AG04450 (cell line): ENCODE results near the gene TGM1. TPM values are rescaled to one million over a fixed set of nuclear protein-coding genes. Genes with fewer than 3 reads are reported as not detected.
A peak's percentile ranks its signal among the peaks of the same experiment; 100 is the strongest.

ENCODE experiments used
- CTCF ChIA-PET: fragments of 300-600, 350-600 bp; formaldehyde crosslinking; extraction: SDS; loops from one replicate; lab custom pipeline; 2022; ENCODE audit warnings: antibody characterized with exemption, inconsistent platforms; lab: Charles Lee
- POLR2A ChIA-PET: fragments of 350-600 bp; formaldehyde crosslinking; extraction: SDS; loops from one replicate; lab custom pipeline; 2021; ENCODE audit warnings: antibody characterized with exemption, inconsistent platforms; lab: Yijun Ruan, JAX
- DNase-seq: peaks from one replicate; pipeline ENCODE4 v3.0.0-alpha.2; 2011; ENCODE audit warnings: low read depth, low spot score
- H3K27ac ChIP-seq: one replicate; pipeline ENCODE4 v1.5.1; 2012; ENCODE audit warnings: low read depth, low read length, control low read depth
- H3K27me3 ChIP-seq: one replicate; pipeline ENCODE4 v1.6.0; 2012; ENCODE audit warnings: low read length; ENCODE audit not compliant: control insufficient read depth, insufficient read depth
- H3K4me3 ChIP-seq: 2 replicates; pipeline ENCODE4 v1.5.1; 2011; ENCODE audit warnings: mild to moderate bottlenecking, low read depth, low read length, control low read depth
- H3K9me3 ChIP-seq: 2 replicates; pipeline ENCODE4 v1.5.1; 2012; ENCODE audit warnings: low read length; ENCODE audit not compliant: control insufficient read depth, insufficient read depth
- polyA plus RNA-seq: library from polyadenylated mRNA; depleted of rRNA; stranded (reverse); fragments of >200 nt; gene quantifications from 2 replicates; pipeline ENCODE4 v1.2.3, GENCODE V29; 2011
- TF ChIP-seq, protein P1 (sequence below): IDR thresholded peaks from 2 replicates; pipeline ENCODE4 v1.5.1; 2011; ENCODE audit warnings: low read depth, low read length, control low read depth, inconsistent platforms

Gene TGM1
- polyA plus RNA-seq, 1 experiment: 0.97 TPM

- no peak overlapping the region for H3K4me3 ChIP-seq
- H3K27me3 ChIP-seq: no peaks in the 10 kb centered on the region
- peak overlapping the region; percentile 21 for H3K27ac ChIP-seq
- CTCF ChIA-PET: interaction anchor here (0.5 to 2.3 kb wide), 8 partner anchors 10 to 184 kb away, joined by 3 to 17 read pairs (median 4); partner anchors contain the start of genes CIDEB and TINF2
- no peak for DNase-seq
- TF ChIP-seq, protein P1, sequence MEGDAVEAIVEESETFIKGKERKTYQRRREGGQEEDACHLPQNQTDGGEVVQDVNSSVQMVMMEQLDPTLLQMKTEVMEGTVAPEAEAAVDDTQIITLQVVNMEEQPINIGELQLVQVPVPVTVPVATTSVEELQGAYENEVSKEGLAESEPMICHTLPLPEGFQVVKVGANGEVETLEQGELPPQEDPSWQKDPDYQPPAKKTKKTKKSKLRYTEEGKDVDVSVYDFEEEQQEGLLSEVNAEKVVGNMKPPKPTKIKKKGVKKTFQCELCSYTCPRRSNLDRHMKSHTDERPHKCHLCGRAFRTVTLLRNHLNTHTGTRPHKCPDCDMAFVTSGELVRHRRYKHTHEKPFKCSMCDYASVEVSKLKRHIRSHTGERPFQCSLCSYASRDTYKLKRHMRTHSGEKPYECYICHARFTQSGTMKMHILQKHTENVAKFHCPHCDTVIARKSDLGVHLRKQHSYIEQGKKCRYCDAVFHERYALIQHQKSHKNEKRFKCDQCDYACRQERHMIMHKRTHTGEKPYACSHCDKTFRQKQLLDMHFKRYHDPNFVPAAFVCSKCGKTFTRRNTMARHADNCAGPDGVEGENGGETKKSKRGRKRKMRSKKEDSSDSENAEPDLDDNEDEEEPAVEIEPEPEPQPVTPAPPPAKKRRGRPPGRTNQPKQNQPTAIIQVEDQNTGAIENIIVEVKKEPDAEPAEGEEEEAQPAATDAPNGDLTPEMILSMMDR: no peak
- POLR2A ChIA-PET: interaction anchor here (1.4 to 3.0 kb wide), 2 partner anchors 10 to 19 kb away, joined by 8 to 11 read pairs; partner anchors contain the start of genes RABGGTA and TINF2
- no peaks in the 10 kb centered on the region for H3K9me3 ChIP-seq
Measured at GRCh38 chr14:24252289-24253124, 10.5 kb downstream of the TGM1 start.

DNA sequence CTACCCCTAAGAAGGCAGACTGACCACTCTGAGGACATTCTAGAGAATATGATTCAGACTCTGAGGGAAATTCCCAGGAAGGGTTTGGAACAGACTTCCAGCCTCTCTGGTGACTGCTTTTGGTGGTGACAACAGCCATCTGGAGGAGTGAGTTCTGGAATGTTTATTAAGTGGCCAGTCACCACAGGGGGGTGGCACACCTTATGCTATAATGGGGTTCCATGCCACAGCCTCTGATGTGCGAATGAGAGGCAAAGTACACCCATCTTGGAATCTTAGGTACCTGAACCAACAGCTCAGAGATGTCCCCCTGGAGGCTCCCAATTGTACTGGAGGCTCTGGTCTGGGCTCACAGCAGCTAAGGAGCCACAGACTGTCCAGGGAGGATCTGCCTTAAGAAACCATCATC, 11.1 kb downstream of the TGM1 start:
- CTCF ChIA-PET: interaction anchor here (0.9 to 2.3 kb wide), 7 partner anchors 9 to 185 kb away, joined by 3 to 17 read pairs (median 3); partner anchors contain the start of genes CIDEB and TINF2
- Histone ChIP-seq H3K9me3 (no peaks in the 10 kb centered on the region), H3K27ac (peak overlapping the region; percentile 52), H3K27me3 (no peaks in the 10 kb centered on the region), H3K4me3 (no peak overlapping the region)
- POLR2A ChIA-PET: interaction anchor here (1.2 to 3.0 kb wide), 3 partner anchors 9 to 19 kb away, joined by 3 to 11 read pairs (median 8); partner anchors contain the start of genes RABGGTA and TINF2
- TF ChIP-seq, protein P1: peak; percentile 16; the same call in 1 of the 2 replicates
- DNase-seq: no peak

- no peaks in the 10 kb centered on the region for H3K27me3 ChIP-seq
- H3K4me3 ChIP-seq: no peak overlapping the region
- POLR2A ChIA-PET: no interaction called here
- CTCF ChIA-PET: interaction anchor here (1.0 to 2.3 kb wide), 3 partner anchors 8 to 182 kb away, joined by 3 to 17 read pairs (median 13); partner anchors contain the start of gene TINF2
- no peak for DNase-seq
- TF ChIP-seq, protein P1: no peak
- H3K27ac ChIP-seq: no peak overlapping the region
- no peaks in the 10 kb centered on the region for H3K9me3 ChIP-seq
Measured at GRCh38 chr14:24250354-24250753, 12.6 kb downstream of the TGM1 start.

- POLR2A ChIA-PET: no interaction called here
- CTCF ChIA-PET: interaction anchor here (0.8 kb wide), 1 partner anchor 58 kb away, joined by 3 read pairs; the partner anchor contains the start of gene CIDEB
- TF ChIP-seq, protein P1: no peak
- Histone ChIP-seq H3K4me3 (no peak overlapping the region), H3K27me3 (no peaks in the 10 kb centered on the region), H3K9me3 (no peaks in the 10 kb centered on the region), H3K27ac (no peak overlapping the region)
- DNase-seq: no peak
Measured at GRCh38 chr14:24249230-24250021, 13.6 kb downstream of the TGM1 start.
